Kidney (tissue), 22 donors: Measurements from ENCODE around the gene MTERF1. TPM values are rescaled to one million over a fixed set of nuclear protein-coding genes. Genes with fewer than 3 reads are reported as not detected.

ENCODE experiments used
- DNase-seq, 5 donors: peaks; one replicate each; pipeline ENCODE4 v3.0.0-alpha.2; 2013 to 2020
- FAIRE-seq: peaks from 2 replicates; lab custom pipeline; 2012; peaks lifted over from hg19 to GRCh38; lab: Jason Lieb, UNC
- H3K27ac ChIP-seq, 2 donors: one replicate each; pipeline ENCODE4 v1.7.0; 2013; ENCODE audit warnings: low read depth in 2 of 2, low read length in 2 of 2, inconsistent platforms in 1 of 2
- H3K27me3 ChIP-seq: one replicate; pipeline ENCODE4 v1.7.1; 2013; ENCODE audit warnings: low read length, inconsistent platforms; ENCODE audit not compliant: control insufficient read depth, insufficient read depth
- H3K36me3 ChIP-seq, 3 donors: one replicate each; pipeline versions ENCODE4 v1.7.0 to v1.7.1; 2013; ENCODE audit warnings: low read length in 3 of 3, control low read depth in 1 of 3, inconsistent platforms in 1 of 3; ENCODE audit not compliant: insufficient read depth in 3 of 3, control insufficient read depth in 2 of 3
- H3K4me1 ChIP-seq, 3 donors: one replicate each; pipeline versions ENCODE4 v1.7.0 to v1.7.1; 2013; ENCODE audit warnings: low read length in 3 of 3, inconsistent platforms in 1 of 3, low read depth in 1 of 3; ENCODE audit not compliant: control insufficient read depth in 2 of 3, insufficient read depth in 2 of 3
- H3K4me3 ChIP-seq, 3 donors: one replicate each; pipeline versions ENCODE4 v1.7.0 to v1.8.1; 2013; ENCODE audit warnings: low read length in 3 of 3, control low read depth in 1 of 3, inconsistent platforms in 1 of 3
- H3K9ac ChIP-seq, 3 donors: one replicate each; pipeline versions ENCODE4 v1.7.0 to v1.7.1; 2013; ENCODE audit warnings: low read length in 3 of 3, control low read depth in 1 of 3, inconsistent platforms in 1 of 3
- H3K9me3 ChIP-seq, 3 donors: one replicate each; pipeline versions ENCODE4 v1.7.0 to v1.7.1; 2013; ENCODE audit warnings: low read length in 3 of 3, control low read depth in 1 of 3, inconsistent platforms in 1 of 3; ENCODE audit not compliant: control insufficient read depth in 2 of 3, insufficient read depth in 1 of 3
- CTCF ChIP-seq: IDR thresholded peaks from 3 replicates; pipeline ENCODE4 v1.5.1; 2012; ENCODE audit warnings: mild to moderate bottlenecking, moderate library complexity, borderline replicate concordance; ENCODE audit not compliant: insufficient read depth; ENCODE audit errors: extremely low read depth
- intact Hi-C: fragments of 100-400 bp; cut with DNase I; formaldehyde crosslinking; loops from one replicate; pipeline ENCODE4 v1.11.1; 2022
- long read RNA-seq, 10 donors: library from polyadenylated mRNA in 1 of 10; unstranded in 1 of 10; transcript quantifications; one replicate each; pipeline ENCODE4 v2.0.0 and lab custom pipeline, GENCODE V29; 2021 to 2026
- polyA plus RNA-seq: library from polyadenylated mRNA; stranded (reverse); fragments of 350-450 nt; fragmentation: Illumina TruSeq; extraction: RNeasy Lipid Tissue Mini Kit (QIAGEN cat#74804); gene quantifications from one replicate; pipeline ENCODE4 v1.2.3, GENCODE V29; 2014; ENCODE audit warnings: low read depth, low replicate concordance; ENCODE audit not compliant: insufficient read depth
- total RNA-seq: library from RNA; stranded (reverse); fragmentation: NEBNext Ultra II Directional; extraction: Animal tissue kit (Norgen Biotek cat#: 25700); gene quantifications from one replicate; pipeline ENCODE4 v1.2.1, GENCODE V29; 2021
- donor health status: control.
- donor health status: control.
- donor health status: control.
- donor health status: control.
- donor health status: control.
- donor health status: DM: yes; HTN: yes; CAD: no.
- donor health status: Normal renal cell carcinoma (clear cell type).

Gene MTERF1
- total RNA-seq (14.6 TPM), polyA plus RNA-seq (10.1 TPM)
- long read RNA-seq, donor 1, partial matches to known transcripts = 0 of 4 reads
- long read RNA-seq, donor 1, other reads (novel, unspliced or antisense) = 0 of 4 reads
- long read RNA-seq, donor 2, transcript MTERF1-201 (3 exons, 1,997 nt) = major isoform, 5 of 6 reads
- long read RNA-seq, donor 2, partial matches to known transcripts = 0 of 6 reads
- long read RNA-seq, donor 2, other reads (novel, unspliced or antisense) = 0 of 6 reads
- long read RNA-seq, donor 3, partial matches to known transcripts = 0 of 7 reads
- long read RNA-seq, donor 3, other reads (novel, unspliced or antisense) = 0 of 7 reads
- long read RNA-seq, donor 4, partial matches to known transcripts = 0 of 3 reads
- long read RNA-seq, donor 4, other reads (novel, unspliced or antisense) = 0 of 3 reads
- long read RNA-seq, donor 5 = 0 reads
- long read RNA-seq, donor 6, transcript MTERF1-201 (3 exons, 1,997 nt) = major isoform, 7 of 8 reads
- long read RNA-seq, donor 6, partial matches to known transcripts = 0 of 8 reads
- long read RNA-seq, donor 6, other reads (novel, unspliced or antisense) = 0 of 8 reads
- long read RNA-seq, donor 7, partial matches to known transcripts = 1 of 9 reads
- long read RNA-seq, donor 7, other reads (novel, unspliced or antisense) = 6 of 9 reads
- long read RNA-seq, donor 8, partial matches to known transcripts = 0 of 6 reads
- long read RNA-seq, donor 8, other reads (novel, unspliced or antisense) = 0 of 6 reads
- long read RNA-seq, donor 9, partial matches to known transcripts = 0 of 1 reads
- long read RNA-seq, donor 9, other reads (novel, unspliced or antisense) = 0 of 1 reads
- long read RNA-seq, donor 10, partial matches to known transcripts = 0 of 4 reads
- long read RNA-seq, donor 10, other reads (novel, unspliced or antisense) = 0 of 4 reads

- H3K4me1 ChIP-seq = peaks cover 0 to 3% (median 2%) of the 10 kb centered on the region in 3 donors
- FAIRE-seq = peak; percentile 38
- H3K27ac ChIP-seq = no peak within 1 kb of the TSS
- H3K27me3 ChIP-seq = no peaks in the 10 kb centered on the region
- no peaks in the 10 kb centered on the region for H3K36me3 ChIP-seq
- TF ChIP-seq CTCF = peak; percentile 96
- no peaks in the 10 kb centered on the region for H3K9me3 ChIP-seq
- intact Hi-C loops = no loop called here
- H3K9ac ChIP-seq = peak within 1 kb of the TSS; percentile 59 to 93 (median 75)
- DNase-seq = peak; percentile 93 to 97 (median 96)
- peak within 1 kb of the TSS; percentile 94 to 99 (median 95) for H3K4me3 ChIP-seq
Measured at GRCh38 chr7:91880413-91881241, at the start of gene MTERF1. Gene MTERF1 (minus strand): TSS chr7:91880702. CDS start chr7:91880083, 619 bp downstream.

GRCh38 chr7:91929463-91929862, 49.0 kb upstream of the MTERF1 start:
- Histone ChIP-seq H3K27ac (no peak overlapping the region), H3K9ac (no peak overlapping the region), H3K4me3 (no peak overlapping the region), H3K27me3 (no peaks in the 10 kb centered on the region), H3K4me1 (no peaks in the 10 kb centered on the region), H3K36me3 (no peaks in the 10 kb centered on the region), H3K9me3 (no peaks in the 10 kb centered on the region)
- FAIRE-seq (no peak), DNase-seq (no peak)
- no peak for TF ChIP-seq CTCF
- intact Hi-C loops = no loop called here

- Histone ChIP-seq H3K36me3 (no peaks in the 10 kb centered on the region), H3K27ac (no peak overlapping the region), H3K9ac (no peak overlapping the region), H3K9me3 (no peaks in the 10 kb centered on the region), H3K27me3 (no peaks in the 10 kb centered on the region), H3K4me3 (no peak overlapping the region), H3K4me1 (no peaks in the 10 kb centered on the region)
- intact Hi-C loops = no loop called here
- no peak for TF ChIP-seq CTCF
- FAIRE-seq (no peak), DNase-seq (no peak)
Measured at GRCh38 chr7:91927912-91928311, 47.4 kb upstream of the MTERF1 start.
